Germinal center (tissue), 1 donor: ENCODE measurements around the gene RHEX.
"Not testable (repeated sequence)": the region's sequence is repeated elsewhere in the genome, so short reads cannot be mapped to it uniquely, and the experiment has no call there.

Experiments used
- DNase-seq: peaks from one replicate; pipeline ENCODE4 v3.0.0; 2012; ENCODE audit warnings: mixed read lengths, low spot score

The RHEX gene

DNA sequence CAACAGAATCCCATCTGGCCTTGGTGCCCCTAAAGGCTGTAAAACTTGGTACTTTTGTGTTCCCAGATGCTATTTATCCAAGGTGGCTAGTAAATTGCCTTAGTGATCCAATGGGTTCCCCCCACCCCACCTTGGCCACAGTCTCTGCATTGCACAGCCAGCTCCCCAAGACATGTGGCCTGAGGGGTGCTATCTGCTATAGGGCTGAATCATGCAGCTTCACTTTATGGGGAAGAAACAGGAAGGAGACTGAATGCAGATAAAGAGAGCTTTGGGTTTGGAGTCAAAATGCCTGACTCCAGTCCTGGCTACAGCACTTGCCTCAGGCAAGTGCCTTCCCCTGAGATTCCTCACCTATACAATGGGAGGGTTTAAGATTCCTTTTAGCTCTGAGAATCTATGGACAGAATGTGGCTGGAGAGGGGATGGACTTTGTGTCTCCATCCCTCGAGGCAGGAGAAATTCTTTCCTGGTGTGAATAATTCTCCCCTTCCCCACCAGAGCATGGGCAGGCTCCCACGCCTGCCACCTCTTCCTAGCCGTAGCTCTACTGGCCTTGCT lies 6.5 kb downstream of the RHEX start:
- no peak for DNase-seq

DNA sequence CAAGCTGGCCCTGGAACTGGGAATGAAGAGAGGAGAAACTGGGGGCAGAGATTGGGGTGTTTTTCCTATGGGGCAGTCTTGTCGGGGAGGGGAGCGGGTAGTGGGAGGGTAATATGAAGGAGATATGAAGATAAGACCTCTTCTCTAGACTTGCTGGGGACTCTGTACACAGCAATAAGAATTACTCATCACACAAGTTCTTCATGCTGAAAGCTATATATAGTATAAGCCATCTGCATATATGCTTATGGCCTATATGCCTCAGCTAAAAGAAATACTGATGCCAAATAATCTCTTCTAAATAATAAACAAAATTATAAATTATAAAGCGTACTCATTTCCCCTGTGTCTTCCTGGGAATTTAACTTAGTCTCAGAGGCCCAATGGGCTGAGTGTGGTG lies 7.9 kb downstream of the RHEX start:
- DNase-seq, result no peak

DNA sequence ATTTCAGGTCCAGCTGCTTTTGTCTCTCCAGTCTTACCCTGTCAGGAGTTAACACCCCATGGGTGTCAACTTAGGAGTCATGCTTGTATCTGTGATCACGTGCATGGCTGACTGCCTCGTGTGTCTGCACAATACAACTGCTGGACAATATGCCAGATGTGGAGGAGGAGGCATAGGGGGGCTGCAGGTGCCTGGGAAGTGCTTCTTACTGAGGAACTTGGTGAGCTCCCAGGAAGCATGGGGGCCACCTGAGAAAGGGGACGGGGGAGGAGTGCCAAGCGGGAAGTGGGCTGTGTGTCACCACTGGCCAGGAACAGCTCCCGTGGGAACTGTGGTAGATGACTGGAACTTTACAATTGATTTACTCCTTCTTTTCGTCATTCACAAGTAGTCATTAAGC lies 9.5 kb downstream of the RHEX start:
- no peak for DNase-seq

DNA sequence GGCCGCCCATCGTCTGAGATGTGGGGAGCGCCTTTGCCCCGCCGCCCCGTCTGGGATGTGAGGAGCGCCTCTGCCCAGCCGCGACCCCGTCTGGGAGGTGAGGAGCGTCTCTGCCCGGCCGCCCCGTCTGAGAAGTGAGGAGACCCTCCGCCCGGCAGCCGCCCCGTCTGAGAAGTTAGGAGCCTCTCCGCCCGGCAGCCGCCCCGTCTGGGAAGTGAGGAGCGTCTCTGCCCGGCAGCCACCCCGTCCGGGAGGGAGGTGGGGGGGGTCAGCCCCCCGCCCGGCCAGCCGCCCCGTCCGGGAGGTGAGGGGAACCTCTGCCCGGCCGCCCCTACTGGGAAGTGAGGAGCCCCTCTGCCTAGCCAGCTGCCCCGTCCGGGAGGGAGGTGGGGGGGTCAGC lies 11.0 kb downstream of the RHEX start:
- DNase-seq, result not testable (repeated sequence)

DNA sequence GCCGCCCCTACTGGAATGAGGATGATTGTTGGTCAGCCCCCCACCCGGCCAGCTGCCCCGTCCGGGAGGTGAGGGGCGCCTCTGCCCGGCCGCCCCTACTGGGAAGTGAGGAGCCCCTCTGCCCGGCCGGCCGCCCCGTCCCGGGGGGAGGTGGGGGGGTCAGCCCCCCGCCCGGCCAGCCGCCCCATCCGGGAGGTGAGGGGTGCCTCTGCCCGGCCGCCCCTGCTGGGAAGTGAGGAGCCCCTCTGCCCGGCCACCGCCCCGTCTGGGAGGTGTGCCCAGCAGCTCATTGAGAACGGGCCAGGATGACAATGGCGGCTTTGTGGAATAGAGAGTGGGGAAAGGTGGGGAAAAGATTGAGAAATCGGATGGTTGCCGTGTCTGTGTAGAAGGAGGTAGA lies 11.5 kb downstream of the RHEX start:
- DNase-seq, result not testable (repeated sequence)

DNA sequence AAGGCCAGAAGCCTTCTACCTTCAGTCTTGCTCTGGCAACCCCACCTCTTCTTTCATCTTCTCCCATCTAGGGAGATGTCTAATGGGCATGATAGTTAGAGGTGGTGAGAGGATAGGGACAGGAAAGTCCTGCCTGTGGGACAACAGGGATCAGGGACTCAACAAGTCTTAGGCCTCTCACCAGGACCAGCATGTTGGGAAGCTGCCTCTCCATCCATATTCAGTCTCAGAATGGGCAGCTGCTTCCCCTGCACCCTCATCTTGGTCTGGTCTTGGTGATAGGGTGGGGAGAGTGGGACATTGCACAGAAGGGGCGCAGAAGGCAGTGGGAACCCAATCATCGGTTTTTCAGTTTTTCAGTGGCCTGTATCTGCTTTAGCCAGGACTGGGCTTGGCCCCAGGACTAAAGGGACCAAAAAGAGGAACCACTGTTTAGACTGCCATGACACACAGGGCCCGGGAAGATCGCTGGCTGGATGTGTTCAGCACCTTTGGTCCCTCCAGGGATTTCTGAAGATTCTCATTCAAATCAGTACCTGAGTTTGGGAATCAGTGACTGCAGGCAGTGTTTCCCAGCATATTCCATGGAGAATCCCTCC lies 12.7 kb downstream of the RHEX start:
- no peak for DNase-seq

DNA sequence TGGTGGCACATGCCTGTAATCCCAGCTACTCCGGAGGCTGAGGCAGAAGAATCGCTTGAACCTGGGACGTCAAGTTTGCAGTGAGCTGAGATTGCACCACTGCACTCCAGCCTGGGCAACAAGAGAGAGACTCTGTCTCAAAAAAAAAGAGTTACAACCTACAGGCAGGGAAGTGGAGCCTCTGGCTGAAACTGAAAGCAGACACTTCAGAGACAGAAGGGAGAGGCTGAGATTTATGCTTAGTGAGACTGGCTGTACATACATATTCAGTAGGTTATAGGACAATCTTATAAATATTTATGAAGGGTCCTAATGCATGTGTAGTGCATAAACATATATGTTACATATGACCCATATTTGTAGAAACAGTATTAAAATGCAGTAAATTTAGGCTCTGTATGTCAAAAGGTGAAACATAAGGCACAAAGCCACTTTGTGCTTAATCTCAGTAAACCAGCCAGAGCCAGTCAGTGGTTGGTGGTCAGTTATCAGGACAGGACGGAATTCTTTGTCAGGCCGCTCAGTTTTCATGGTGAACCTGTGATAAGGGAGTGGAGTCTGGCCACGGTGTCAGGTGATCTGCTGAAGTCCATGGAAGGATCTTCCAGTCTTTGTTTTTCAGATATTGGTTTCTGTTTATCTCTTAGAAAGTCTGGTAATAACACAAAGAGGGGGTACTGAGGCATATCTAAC lies 13.7 kb downstream of the RHEX start:
- DNase-seq, result no peak

DNA sequence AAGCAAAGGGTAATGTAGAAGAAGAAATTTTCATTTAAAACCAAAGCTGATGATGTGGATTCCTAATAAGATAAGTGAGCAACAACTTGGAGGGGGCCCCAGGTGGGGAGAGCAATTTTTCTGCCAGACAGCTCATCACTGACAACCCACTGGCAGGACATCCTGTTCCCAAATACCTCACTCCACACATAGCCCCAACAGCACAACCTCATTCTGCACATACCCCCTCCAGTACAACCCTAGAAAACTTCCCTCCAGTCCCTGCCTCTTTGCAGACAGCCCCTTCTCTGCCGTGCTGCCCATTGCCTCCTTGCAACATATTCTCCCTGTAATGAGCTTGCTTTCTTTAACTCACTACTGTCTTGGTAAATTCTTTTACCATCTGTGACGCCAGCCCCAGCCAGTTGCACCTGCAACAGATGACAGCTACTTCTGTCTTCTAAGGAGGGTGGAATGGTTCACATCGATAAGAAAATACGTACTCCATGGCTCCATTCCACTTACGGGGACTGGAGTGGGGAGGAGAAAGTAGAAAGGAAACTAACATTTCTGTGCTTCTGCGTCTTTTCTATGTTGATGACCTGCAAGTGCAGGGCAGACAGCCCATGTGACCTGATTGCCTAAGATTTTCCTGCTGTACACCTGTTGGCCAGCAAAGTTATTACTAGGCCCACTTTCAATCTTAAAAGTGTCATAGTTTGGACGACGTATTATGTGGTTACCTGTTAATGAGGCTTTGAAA lies 14.7 kb downstream of the RHEX start:
- no peak for DNase-seq

DNA sequence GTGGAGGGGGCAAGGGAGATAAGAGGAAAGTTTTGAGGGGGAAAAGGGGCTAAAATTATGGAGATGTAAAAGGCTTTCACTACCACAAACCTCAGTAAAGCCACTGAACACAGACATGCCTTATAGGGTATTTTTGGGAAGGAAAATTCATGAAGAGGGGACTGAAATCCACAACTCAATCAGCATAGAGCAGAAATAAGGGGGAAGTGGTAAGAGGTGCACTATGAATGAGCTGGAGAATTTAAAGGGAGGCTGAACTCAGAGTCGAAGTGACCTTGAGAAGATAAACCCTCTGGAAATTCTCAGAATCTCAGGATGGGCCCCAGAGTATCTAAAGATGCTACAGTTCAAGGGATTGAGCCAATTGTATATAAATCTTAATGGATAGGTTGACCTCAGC lies 15.3 kb downstream of the RHEX start:
- DNase-seq, result no peak

DNA sequence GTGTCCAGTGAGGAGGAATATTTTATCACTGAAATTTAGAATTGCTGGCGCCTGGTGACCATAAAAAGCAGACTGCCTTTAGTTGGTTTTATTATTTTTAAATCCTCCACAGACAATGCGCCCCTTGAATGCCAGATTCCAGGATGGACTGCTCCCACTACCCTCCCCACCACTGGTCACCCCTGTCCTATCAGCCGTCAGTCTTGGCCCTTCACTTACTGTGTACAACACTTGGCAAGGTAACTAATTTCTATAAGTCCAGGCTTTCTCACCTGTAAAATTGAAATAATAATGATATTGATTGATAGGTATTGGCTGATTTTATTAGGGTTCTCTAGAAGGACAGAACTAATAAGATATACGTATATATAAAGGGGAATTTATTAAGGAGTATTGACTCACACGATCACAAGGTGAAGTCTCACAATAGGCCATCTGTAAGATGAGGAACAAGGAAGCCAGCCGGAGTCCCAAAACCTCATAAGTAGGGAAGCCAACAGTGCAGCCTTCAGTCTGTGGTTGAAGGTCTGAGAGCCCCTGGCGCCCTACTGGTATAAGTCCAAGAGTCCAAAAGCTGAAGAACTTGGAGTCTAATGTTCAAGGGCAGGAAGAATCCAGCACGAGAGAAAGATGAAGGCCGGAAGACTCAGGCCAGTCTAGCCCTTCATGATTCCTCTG lies 17.8 kb downstream of the RHEX start:
- DNase-seq, result no peak

DNA sequence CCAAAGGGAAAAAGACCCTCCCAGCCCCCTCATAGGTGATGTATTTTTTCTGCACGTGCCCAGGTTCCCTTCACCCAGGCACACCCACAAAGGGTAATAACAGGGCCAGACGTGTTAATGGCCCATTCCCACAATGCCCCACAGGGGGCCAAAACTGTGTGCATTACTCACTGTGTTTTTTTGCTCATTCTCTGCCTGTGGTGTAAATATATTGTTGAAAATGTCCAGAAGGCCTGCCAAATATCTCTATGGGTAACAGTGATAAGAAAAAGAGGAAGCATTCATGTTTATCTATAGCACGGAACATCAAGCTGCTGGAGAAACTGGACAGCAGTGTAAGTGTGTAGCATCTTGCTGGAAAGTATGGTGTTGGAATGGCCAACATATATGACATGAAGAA lies 21.9 kb downstream of the RHEX start:
- DNase-seq, result no peak

DNA sequence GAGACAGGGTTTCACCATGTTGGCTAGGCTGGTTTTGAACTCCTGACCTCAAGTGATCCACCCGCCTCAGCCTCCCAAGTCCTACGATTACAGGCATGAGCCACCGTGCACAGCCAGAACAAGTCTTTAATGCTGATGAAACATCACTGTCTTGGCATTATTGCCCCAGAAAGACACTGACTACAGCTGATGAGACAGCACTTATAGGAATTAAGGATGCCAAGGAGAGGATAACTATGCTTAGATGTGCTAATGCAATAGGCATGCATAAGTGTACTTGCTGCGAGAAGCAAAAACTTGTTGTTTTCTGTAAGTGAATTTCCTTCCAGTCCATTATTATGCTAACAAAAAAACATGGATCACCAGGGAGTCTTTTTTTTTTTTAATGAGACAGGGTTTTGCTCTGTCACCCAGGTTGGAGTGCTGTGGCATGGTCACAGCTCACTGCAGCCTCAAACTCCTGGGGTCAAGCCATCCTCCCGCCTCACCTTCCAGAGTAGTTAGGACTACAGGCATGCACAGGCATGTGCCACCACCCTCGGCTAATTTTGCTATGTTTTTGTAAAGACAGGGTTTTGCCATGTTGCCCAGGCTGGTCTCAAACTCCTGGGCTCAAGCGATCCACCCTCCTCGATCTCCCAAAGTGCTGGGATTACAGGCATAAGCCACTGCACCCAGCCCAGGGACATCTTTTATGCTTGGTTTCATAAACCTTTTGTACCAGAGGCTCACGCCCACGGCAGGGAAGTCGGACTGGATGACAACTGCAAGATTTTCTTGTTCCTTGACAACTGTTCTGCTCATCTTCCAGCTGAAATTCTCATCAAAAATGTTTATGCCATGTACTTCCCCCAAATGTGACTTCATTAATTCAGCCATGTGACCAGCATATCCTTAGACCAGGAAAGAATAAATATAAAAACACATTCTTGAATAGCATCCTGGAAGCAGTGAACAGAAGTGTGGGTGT lies 23.1 kb downstream of the RHEX start:
- DNase-seq, result no peak

DNA sequence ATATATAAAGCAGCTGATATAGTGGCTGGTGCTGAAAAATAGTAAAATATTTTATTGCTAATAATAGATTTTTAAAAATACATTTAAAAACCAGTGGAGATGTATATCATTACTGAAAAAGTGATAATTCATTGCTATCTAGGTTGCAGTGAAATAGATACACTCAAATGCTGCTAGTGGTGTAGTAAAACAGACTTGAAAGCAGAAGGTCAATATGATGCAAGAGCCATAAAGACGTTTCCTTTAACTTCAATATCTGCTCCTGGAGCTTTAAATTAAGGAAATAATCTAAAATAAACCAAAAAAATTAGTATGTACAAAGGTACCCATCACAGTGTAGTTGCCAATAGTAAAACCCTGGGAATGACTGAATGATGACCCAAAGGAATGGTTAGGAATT lies 26.2 kb downstream of the RHEX start:
- no peak for DNase-seq

DNA sequence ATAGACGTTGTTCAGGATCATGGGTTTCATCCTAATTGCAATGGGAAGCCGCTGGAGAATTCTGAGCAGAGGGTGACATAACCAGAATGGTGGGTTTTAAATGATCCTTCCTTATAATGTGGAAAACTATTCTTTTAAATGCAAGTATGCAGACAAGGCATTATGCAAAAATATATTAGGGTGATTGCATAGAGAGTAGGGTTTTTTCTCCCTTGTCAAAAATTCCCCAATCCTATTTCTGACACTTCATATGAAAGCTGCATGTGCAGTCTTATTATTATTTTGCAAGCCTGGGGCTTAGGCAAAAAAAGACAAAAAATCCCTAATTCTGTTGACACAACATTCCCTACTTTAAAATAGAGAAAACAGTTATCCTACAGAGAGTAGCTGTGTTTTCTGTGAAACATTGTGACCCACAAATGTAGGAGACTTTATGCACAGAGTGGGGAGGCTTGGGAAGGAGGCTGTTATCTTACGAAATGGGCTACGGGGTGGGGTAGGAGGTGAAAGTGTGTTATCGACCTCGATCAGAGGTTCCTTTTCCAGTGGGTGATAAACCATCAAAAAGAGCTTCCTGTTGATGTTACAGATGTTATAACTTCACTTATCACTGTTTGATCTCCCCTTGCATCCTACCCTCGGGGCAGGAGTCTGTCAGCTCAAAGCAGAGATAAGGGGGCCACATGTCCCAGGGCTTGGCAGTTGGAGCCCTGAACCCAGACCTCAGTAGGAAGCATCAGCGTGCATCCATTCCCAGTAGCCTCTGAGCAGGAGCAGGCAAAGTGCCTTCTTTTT lies 27.2 kb downstream of the RHEX start:
- DNase-seq, result no peak

DNA sequence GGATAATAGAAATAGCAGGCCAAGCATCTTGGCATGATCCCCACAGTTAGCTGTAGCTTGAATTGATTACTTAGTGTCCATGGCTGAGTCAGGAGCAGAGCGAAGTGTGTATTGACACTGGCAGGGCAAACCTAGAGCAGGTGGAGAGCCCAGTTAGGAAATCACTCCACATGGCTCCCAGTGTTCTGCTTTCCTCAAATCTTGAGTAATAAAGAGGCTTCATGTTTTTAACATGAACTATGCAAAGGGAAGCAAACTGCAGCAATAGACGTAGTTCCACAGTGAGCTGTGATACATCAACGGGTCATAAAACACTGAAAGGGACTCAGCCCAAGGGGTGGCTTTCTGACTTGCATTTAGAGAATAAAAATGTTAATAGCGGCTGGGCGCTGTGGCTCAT lies 28.9 kb downstream of the RHEX start:
- no peak for DNase-seq

DNA sequence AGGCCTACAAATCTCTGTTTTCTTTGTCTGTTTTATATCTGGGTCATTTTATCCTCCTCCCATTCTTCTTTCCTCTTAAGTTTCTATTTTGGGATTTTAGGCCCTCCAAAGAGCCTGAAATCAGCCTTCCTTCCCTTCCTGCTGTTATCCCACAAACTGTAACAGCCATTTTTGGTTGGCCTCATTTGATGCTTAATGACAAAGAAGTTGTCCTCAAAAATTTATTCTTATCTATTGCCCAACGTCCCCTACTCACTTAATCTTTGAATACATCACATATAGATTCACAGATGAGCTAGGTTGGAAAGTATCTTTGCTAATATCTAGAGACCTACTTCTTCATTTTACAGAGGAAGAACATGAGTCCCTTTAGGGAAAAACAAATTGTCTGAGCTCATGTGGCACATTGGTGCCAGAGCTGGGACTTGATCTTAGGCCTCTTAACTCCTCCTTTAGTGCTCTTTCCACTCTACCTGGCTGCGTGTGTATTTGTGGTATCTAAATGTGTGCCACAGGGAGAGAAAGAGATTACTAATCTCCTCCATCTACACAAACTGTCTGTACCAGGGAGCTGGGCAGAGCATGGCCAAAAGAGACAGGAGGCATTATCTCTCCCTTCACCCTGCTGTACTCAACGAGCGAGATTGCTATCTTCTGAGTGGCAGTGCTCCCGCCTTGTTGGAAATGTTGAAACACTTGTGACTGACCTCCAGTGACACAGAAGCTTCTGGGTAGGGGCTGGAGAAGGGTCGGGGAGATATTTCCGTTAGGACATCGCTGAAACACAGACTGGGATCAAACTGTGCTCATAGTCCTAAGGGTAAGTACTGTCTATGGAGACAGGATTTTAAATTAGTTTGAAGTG lies 30.1 kb downstream of the RHEX start:
- DNase-seq, result no peak

DNA sequence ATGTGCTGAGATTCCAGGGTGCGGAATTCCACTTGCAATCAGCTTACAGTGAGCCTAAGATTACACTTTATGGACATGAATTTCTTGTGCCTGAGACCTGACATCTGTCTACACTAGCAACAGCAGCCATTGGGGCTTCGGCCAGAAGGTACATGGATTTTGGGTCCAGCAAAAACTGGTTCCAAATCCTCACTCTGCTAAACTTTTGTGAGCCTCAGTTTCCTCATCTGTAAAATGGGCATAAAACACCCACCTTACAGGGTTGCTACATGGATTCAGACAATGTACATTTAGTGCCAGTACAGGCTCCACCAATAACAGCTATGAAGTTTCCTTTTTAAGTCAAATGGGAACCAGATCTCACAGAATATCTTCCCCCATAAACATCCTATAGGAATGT lies 30.8 kb downstream of the RHEX start:
- no peak for DNase-seq

DNA sequence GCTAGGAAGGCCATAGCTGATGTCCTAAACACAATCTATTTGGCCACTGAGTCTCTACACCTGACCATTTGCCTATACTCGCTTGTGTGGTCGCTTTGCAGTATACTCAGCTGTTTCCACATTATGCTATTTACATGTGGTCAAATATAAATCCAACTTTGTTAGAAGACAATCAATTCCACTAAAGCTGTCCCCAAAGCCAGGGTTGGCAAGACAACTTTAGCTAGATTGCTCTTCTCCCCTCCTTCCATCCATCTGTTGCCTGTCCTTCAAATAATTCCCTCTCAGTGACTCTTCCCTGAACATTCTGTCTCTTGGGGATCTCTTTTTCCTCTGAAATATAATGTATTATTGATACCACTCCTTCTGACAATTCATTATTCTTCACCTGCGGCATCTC lies 34.1 kb downstream of the RHEX start:
- DNase-seq, result no peak

DNA sequence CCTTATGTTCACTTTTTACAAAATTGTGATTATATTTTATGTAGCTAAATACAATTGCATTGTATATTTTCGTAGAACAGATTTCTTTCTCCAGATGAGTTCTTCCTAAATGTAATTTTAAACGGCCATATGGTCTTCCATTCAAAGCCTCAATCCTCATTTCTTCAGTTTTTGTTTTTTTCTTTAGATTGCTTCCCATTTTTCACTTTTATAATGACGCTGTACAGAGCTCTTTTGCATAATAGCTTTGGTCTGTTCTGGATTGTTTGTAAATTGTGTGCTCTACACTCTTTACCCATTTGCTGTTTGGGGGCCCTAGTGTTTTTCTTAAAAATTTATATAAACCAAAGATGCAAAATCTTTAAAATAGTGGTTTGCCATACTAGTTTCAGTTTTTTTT lies 36.4 kb downstream of the RHEX start:
- no peak for DNase-seq

DNA sequence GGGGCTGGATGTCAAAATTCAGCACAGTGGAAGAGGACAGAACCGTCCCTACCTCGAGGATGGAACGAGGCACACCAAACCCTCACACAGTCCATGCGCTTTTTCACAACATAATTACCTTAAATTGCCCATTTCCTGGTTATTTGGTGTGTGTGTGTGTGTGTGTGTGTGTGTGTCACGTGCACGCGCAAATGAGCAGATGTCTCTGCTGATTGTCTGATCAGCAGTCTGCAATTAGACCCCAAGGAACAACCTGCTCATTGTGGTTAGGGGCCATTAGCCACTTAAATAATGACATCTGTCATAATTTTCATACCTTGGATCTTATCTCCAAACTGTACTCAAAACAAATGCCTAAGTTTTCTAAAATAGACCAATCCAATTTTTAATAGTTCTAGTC lies 41.1 kb downstream of the RHEX start:
- no peak for DNase-seq
